Measurements from ENCODE around the gene TAT.

DNA sequence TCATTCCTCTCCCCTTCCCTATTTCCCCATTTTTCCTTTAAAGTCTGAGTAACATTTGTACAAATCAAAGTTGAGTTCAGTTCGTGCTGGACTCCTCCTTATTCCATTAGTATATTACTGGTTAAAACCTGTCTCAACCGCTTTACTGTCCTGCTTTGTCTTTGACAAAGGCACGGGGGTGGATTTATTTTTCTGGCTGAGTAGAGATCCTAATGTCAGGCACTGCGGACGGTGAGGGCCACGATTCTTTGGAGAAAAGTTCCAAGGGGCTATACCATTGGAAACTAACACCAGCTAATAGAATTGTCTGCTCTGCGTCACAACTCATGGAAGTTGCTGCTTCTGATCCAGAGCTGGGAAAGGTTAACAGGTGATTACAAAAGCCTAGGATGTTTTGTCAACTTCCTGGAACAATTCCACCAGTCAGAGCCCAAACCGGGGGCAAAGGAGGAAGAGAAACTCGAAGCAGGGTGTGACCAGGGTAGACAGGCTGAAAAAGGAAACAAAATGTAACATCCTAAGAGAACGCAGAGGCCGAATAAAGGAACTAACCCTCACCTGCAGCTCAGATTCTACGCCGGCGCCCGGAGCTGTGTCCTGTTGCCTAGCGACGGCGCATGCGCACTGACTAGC is 12.4 kb downstream of the TAT start:
- TF ChIP-seq HDGF (IDR thresholded peaks at IDR 0.05) (no peak), EP300 (IDR thresholded peaks at IDR 0.05; ENCODE audit: borderline replicate concordance in 1 of 2, control insufficient read depth in 1 of 2, low read depth in 2 of 2, low read length in 2 of 2) (no peak)
- TF ChIP-seq, protein P1, sequence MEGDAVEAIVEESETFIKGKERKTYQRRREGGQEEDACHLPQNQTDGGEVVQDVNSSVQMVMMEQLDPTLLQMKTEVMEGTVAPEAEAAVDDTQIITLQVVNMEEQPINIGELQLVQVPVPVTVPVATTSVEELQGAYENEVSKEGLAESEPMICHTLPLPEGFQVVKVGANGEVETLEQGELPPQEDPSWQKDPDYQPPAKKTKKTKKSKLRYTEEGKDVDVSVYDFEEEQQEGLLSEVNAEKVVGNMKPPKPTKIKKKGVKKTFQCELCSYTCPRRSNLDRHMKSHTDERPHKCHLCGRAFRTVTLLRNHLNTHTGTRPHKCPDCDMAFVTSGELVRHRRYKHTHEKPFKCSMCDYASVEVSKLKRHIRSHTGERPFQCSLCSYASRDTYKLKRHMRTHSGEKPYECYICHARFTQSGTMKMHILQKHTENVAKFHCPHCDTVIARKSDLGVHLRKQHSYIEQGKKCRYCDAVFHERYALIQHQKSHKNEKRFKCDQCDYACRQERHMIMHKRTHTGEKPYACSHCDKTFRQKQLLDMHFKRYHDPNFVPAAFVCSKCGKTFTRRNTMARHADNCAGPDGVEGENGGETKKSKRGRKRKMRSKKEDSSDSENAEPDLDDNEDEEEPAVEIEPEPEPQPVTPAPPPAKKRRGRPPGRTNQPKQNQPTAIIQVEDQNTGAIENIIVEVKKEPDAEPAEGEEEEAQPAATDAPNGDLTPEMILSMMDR (IDR thresholded peaks at IDR 0.05 in 2 of 3, conservative IDR thresholded peaks at IDR 0.05 in 1 of 3; ENCODE audit: control insufficient read depth in 2 of 3, extremely low read depth in 1 of 3, insufficient read depth in 1 of 3, low read depth in 3 of 3, low read length in 3 of 3), result no peak
